ENCODE data around the gene CORO2B. TPM values are rescaled to one million over a fixed set of nuclear protein-coding genes. Genes with fewer than 3 reads are reported as not detected.
A peak's percentile ranks its signal among the peaks of the same experiment; 100 is the strongest.

CORO2B gene
- total and polyA plus RNA-seq, 2 of the 4 experiments (the other 2 are of a cell fraction): 9.3 to 39.3 TPM

- H2BK120ac ChIP-seq (ENCODE audit: low read depth, low read length): 0 out of 2 replicates have a peak overlapping the region, but pooled peaks have one; percentile 6
- no peaks in the 10 kb centered on the region for H4K20me1 ChIP-seq (ENCODE audit: insufficient read depth, low read length)
- no peak for DNase-seq
- H3K79me1 ChIP-seq (ENCODE audit: low read depth in 1 of 2, low read length in 2 of 2): peaks cover 20 to 67% of the 10 kb centered on the region in 2 experiments; a peak in 3 of 4 replicates
- ChIA-PET POLR2A (ENCODE audit: unreplicated experiment) (no interaction called here), CTCF (no interaction called here)
- intact Hi-C loops (cut with micrococcal nuclease) (no loop called here), in situ Hi-C loops (cut with MboI; ENCODE audit: low sequenced_read_pairs) (no loop called here), dilution Hi-C loops (cut with HindIII; ENCODE audit: low sequenced_read_pairs, unreplicated experiment) (no loop called here)
- H2AFZ ChIP-seq (replicated peaks; ENCODE audit: low read length, poor library complexity): no peak overlapping the region
- H4K8ac ChIP-seq (ENCODE audit: low read depth in 2 of 2, low read length in 2 of 2): no peak overlapping the region
- H3K56ac ChIP-seq (ENCODE audit: extremely low read depth, insufficient read depth, low read length): no peak overlapping the region
- no peak overlapping the region for H3K9ac ChIP-seq (ENCODE audit: low read depth, low read length)
- H3K23ac ChIP-seq (ENCODE audit: low read depth, low read length): 0 out of 2 replicates have a peak overlapping the region, but pooled peaks have one; percentile 21
- WGBS, 2 experiments (ENCODE audit: extremely low coverage in 2 of 2, insufficient read length in 1 of 2): no CpG with 5 or more reads among the region's 6 CpGs
- no peak overlapping the region for H3K18ac ChIP-seq (ENCODE audit: low read depth, low read length)
- H3K4me3 ChIP-seq (ENCODE audit: insufficient read depth, low read depth, low read length): no peak overlapping the region
- peak overlapping the region; percentile 20; the same call in 1 of the 2 replicates for H2BK20ac ChIP-seq (ENCODE audit: low read depth, low read length)
- H2AK5ac ChIP-seq (ENCODE audit: low read depth, low read length): peak overlapping the region; percentile 32; the same call in 1 of the 2 replicates
- H3K27ac ChIP-seq (ENCODE audit: insufficient read depth, low read length): no peak overlapping the region
- no peak overlapping the region; the same call in 1 of the 2 replicates for H3K14ac ChIP-seq (replicated peaks; ENCODE audit: low read depth, low read length)
- H3K4me2 ChIP-seq (ENCODE audit: low read depth, low read length): no peak overlapping the region
- ATAC-seq (ENCODE audit: low read depth): no peak
- no peak overlapping the region for H4K91ac ChIP-seq (ENCODE audit: insufficient read depth, low read depth, low read length)
- H2BK15ac ChIP-seq (ENCODE audit: low read depth, low read length): no peak overlapping the region
- no peaks in the 10 kb centered on the region for H3K36me3 ChIP-seq (ENCODE audit: control insufficient read depth, insufficient read depth, low read length)
- H3K27me3 ChIP-seq (ENCODE audit: control insufficient read depth, insufficient read depth, low read length): no peaks in the 10 kb centered on the region
- H3K9me3 ChIP-seq (ENCODE audit: control insufficient read depth, insufficient read depth, low read length): no peaks in the 10 kb centered on the region
- no peak for TF ChIP-seq BHLHE40 (IDR thresholded peaks at IDR 0.05; ENCODE audit: low read depth, low read length)
- TF ChIP-seq MAFK (IDR thresholded peaks at IDR 0.05; ENCODE audit: low read depth, low read length): no peak
- TF ChIP-seq CEBPB (IDR thresholded peaks at IDR 0.05; ENCODE audit: low read depth, low read length): no peak
- TF ChIP-seq MXI1 (IDR thresholded peaks at IDR 0.05; ENCODE audit: borderline replicate concordance, low read depth, low read length): no peak
- no peak for TF ChIP-seq POLR2A (IDR thresholded peaks at IDR 0.05; ENCODE audit: low read depth, low read length)
- TF ChIP-seq RCOR1 (IDR thresholded peaks at IDR 0.05; ENCODE audit: insufficient replicate concordance, low read length): no peak
- no peak for TF ChIP-seq SMC3 (IDR thresholded peaks at IDR 0.05; ENCODE audit: low read depth, low read length)
- TF ChIP-seq ELK1 (IDR thresholded peaks at IDR 0.05; ENCODE audit: borderline replicate concordance, low read depth, low read length): no peak
- no peak for TF ChIP-seq FOS (IDR thresholded peaks at IDR 0.05; ENCODE audit: low read depth, low read length)
- TF ChIP-seq MAZ (IDR thresholded peaks at IDR 0.05; ENCODE audit: borderline replicate concordance, low read depth, low read length): no peak
- no peak for TF ChIP-seq RAD21 (IDR thresholded peaks at IDR 0.05; ENCODE audit: low read length)
- TF ChIP-seq RFX5 (IDR thresholded peaks at IDR 0.05; ENCODE audit: low read depth, low read length): no peak
- no peak for TF ChIP-seq USF2 (IDR thresholded peaks at IDR 0.05; ENCODE audit: low read depth, low read length)
- TF ChIP-seq, protein P1, sequence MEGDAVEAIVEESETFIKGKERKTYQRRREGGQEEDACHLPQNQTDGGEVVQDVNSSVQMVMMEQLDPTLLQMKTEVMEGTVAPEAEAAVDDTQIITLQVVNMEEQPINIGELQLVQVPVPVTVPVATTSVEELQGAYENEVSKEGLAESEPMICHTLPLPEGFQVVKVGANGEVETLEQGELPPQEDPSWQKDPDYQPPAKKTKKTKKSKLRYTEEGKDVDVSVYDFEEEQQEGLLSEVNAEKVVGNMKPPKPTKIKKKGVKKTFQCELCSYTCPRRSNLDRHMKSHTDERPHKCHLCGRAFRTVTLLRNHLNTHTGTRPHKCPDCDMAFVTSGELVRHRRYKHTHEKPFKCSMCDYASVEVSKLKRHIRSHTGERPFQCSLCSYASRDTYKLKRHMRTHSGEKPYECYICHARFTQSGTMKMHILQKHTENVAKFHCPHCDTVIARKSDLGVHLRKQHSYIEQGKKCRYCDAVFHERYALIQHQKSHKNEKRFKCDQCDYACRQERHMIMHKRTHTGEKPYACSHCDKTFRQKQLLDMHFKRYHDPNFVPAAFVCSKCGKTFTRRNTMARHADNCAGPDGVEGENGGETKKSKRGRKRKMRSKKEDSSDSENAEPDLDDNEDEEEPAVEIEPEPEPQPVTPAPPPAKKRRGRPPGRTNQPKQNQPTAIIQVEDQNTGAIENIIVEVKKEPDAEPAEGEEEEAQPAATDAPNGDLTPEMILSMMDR (conservative IDR thresholded peaks at IDR 0.05; ENCODE audit: low read depth, low read length): no peak
- TF ChIP-seq CHD1 (IDR thresholded peaks at IDR 0.05; ENCODE audit: low read depth, low read length): no peak
- TF ChIP-seq NFE2L2 (IDR thresholded peaks at IDR 0.05; ENCODE audit: low read depth, low read length): no peak
- peaks cover 21% of the 10 kb centered on the region for H3K4me1 ChIP-seq (ENCODE audit: control insufficient read depth, insufficient read depth, low read length)
- H3K9me1 ChIP-seq (ENCODE audit: insufficient read depth, low read length): peaks cover 8% of the 10 kb centered on the region; the same call in 1 of the 2 replicates
- no TSS peak for BruUV-seq (replicated peaks)
- no peak overlapping the region for H4K5ac ChIP-seq (ENCODE audit: low read depth, low read length)
- H3K4ac ChIP-seq (ENCODE audit: low read depth, low read length): no peak overlapping the region
- no peak overlapping the region for H2AK9ac ChIP-seq (replicated peaks; ENCODE audit: low read depth, low read length, poor library complexity)
- H2BK5ac ChIP-seq (ENCODE audit: low read depth, low read length, poor library complexity, severe bottlenecking): no peak overlapping the region
These were observed 37.0 kb downstream of the CORO2B start for GRCh38 chr15:68615811-68616210.
